Measurements from ENCODE around the gene VOPP1. TPM values are rescaled to one million over a fixed set of nuclear protein-coding genes. Genes with fewer than 3 reads are reported as not detected.
"Not testable (repeated sequence)": the region's sequence is repeated elsewhere in the genome, so short reads cannot be mapped to it uniquely, and the experiment has no call there.

Gene VOPP1
- total and polyA plus RNA-seq, 9 of the 15 experiments (the other 6 are each of a cell fraction or from before 2014, with no cell fraction given), result 8.2 to 45.8 (median 31.2) TPM

DNA sequence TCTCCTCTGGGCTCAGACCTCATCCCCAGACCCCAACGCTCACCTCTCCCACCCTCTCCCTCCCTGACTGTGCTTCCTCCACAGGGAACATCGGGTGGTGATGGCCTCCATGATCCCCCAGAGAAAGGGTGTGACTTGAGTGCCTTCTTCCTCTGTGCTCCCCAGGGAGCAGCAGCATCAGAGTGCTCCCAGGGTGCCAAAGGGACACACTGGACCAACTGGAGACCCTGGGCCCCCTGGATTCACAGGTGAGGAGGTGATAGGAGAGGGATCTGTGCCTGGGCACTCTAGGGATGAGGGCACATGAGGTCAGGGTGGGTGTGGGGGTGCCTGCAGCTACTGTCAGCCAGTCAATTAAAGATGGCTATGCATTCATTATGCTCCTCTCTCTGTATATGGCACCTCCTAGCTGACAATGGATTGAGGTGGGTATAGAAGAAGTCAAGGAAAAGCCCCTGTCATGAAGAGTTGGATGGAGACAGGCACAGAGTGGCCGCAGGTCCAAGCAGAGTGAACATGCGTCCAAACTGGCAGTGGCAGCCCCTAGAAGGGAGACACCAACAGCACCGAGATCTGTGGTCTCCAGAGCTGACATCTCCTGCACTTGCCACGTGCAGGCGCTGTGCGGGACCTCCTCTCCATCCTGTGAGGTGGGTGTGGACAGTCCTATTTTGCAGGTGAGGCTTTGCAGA is 15.5 kb upstream of the VOPP1 start (continued):
- TF ChIP-seq, protein P1, sequence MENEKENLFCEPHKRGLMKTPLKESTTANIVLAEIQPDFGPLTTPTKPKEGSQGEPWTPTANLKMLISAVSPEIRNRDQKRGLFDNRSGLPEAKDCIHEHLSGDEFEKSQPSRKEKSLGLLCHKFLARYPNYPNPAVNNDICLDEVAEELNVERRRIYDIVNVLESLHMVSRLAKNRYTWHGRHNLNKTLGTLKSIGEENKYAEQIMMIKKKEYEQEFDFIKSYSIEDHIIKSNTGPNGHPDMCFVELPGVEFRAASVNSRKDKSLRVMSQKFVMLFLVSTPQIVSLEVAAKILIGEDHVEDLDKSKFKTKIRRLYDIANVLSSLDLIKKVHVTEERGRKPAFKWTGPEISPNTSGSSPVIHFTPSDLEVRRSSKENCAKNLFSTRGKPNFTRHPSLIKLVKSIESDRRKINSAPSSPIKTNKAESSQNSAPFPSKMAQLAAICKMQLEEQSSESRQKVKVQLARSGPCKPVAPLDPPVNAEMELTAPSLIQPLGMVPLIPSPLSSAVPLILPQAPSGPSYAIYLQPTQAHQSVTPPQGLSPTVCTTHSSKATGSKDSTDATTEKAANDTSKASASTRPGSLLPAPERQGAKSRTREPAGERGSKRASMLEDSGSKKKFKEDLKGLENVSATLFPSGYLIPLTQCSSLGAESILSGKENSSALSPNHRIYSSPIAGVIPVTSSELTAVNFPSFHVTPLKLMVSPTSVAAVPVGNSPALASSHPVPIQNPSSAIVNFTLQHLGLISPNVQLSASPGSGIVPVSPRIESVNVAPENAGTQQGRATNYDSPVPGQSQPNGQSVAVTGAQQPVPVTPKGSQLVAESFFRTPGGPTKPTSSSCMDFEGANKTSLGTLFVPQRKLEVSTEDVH (IDR thresholded peaks at IDR 0.05; ENCODE audit: low read depth, partially characterized antibody), result no peak

DNA sequence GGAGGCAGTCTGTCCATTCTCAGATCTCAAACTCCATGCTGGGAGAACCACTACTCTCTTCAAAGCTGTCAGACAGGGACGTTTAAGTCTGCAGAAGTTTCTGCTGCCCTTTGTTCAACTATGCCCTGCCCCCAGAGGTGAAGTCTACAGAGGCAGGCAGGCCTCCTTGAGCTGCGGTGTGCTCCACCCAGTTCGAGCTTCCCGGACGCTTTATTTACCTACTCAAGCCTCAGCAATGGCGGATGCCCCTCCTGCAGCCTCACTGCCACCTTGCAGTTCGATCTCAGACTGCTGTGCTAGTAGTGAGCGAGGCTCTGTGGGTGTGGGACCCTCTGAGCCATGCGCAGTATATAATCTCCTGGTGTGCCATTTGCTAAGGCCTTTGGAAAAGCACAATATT is 10.4 kb upstream of the VOPP1 start:
- H3K4me3 ChIP-seq; in situ Hi-C loops (cut with MboI); H4K20me1 ChIP-seq (replicated peaks; ENCODE audit: control insufficient read depth, insufficient read depth, low read length); ATAC-seq; H3K9ac ChIP-seq (ENCODE audit: insufficient read depth in 1 of 2, low read depth in 2 of 2, low read length in 2 of 2); H3K79me2 ChIP-seq (ENCODE audit: control insufficient read depth, insufficient read depth, low read length); H2AFZ ChIP-seq (ENCODE audit: low read depth, low read length); POLR2A ChIA-PET; H3K9me3 ChIP-seq (replicated peaks; ENCODE audit: control insufficient read depth, insufficient read depth, low read depth, low read length); H3K4me2 ChIP-seq (ENCODE audit: insufficient read depth, low read length); H3K9me1 ChIP-seq (ENCODE audit: control insufficient read depth, insufficient read depth, low read length); H3K27me3 ChIP-seq (ENCODE audit: control insufficient read depth in 2 of 2, insufficient read depth in 2 of 2, low read length in 2 of 2); H3K4me1 ChIP-seq (replicated peaks in 1 of 2; ENCODE audit: control insufficient read depth in 2 of 2, insufficient read depth in 2 of 2, low read length in 2 of 2); H3K27ac ChIP-seq (ENCODE audit: extremely low read depth, low read depth, low read length); H3K36me3 ChIP-seq (ENCODE audit: control insufficient read depth, insufficient read depth, low read length); intact Hi-C loops (cut with micrococcal nuclease); BruUV-seq (replicated peaks); CTCF ChIA-PET (ENCODE audit: low intra/inter-chr PET ratio); DNase-seq (ENCODE audit: extremely low read depth in 1 of 4, low spot score in 3 of 4); FAIRE-seq: not testable (repeated sequence)
- WGBS (ENCODE audit: insufficient coverage, low coverage, missing lambda C conversion rate), result 9% methylated on average over 8 of the region's 9 CpGs
